PFSK-1 (cell line): ENCODE measurements around the gene WDR76.

Experiments used
- POLR2AphosphoS5 ChIP-seq: IDR thresholded peaks from 2 replicates; pipeline ENCODE4 v1.6.1; 2012; ENCODE audit warnings: low read depth, mild to moderate bottlenecking, control low read depth, low read length, moderate library complexity
- SIN3A ChIP-seq: IDR thresholded peaks from 2 replicates; pipeline ENCODE4 v1.6.1; 2012; ENCODE audit warnings: mild to moderate bottlenecking, low read length, moderate library complexity, borderline replicate concordance; ENCODE audit not compliant: insufficient read depth
- TAF1 ChIP-seq: IDR thresholded peaks from 2 replicates; pipeline ENCODE4 v1.6.1; 2012; ENCODE audit warnings: low read length, control low read depth, borderline replicate concordance; ENCODE audit not compliant: insufficient read depth
- TF ChIP-seq, protein P1 (sequence below), 2 experiments: IDR thresholded peaks; 2 replicates each; pipeline versions ENCODE4 v1.6.1 to v1.8.0; 2011 to 2012; ENCODE audit warnings: low read depth in 2 of 2, low read length in 2 of 2, control low read depth in 1 of 2, inconsistent platforms in 1 of 2, mild to moderate bottlenecking in 1 of 2, moderate library complexity in 1 of 2; ENCODE audit not compliant: insufficient read depth in 1 of 2

- TF ChIP-seq POLR2AphosphoS5 (no peak), TAF1 (no peak), SIN3A (no peak)
- TF ChIP-seq, protein P1, sequence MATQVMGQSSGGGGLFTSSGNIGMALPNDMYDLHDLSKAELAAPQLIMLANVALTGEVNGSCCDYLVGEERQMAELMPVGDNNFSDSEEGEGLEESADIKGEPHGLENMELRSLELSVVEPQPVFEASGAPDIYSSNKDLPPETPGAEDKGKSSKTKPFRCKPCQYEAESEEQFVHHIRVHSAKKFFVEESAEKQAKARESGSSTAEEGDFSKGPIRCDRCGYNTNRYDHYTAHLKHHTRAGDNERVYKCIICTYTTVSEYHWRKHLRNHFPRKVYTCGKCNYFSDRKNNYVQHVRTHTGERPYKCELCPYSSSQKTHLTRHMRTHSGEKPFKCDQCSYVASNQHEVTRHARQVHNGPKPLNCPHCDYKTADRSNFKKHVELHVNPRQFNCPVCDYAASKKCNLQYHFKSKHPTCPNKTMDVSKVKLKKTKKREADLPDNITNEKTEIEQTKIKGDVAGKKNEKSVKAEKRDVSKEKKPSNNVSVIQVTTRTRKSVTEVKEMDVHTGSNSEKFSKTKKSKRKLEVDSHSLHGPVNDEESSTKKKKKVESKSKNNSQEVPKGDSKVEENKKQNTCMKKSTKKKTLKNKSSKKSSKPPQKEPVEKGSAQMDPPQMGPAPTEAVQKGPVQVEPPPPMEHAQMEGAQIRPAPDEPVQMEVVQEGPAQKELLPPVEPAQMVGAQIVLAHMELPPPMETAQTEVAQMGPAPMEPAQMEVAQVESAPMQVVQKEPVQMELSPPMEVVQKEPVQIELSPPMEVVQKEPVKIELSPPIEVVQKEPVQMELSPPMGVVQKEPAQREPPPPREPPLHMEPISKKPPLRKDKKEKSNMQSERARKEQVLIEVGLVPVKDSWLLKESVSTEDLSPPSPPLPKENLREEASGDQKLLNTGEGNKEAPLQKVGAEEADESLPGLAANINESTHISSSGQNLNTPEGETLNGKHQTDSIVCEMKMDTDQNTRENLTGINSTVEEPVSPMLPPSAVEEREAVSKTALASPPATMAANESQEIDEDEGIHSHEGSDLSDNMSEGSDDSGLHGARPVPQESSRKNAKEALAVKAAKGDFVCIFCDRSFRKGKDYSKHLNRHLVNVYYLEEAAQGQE (IDR thresholded peaks at IDR 0.05; ENCODE audit: insufficient read depth in 1 of 2, low read depth in 2 of 2, low read length in 2 of 2), result no peak
These were observed 1.4 kb downstream of the WDR76 start for GRCh38 chr15:43828061-43828657.
